ENCODE measurements around the gene SUPT7L. TPM values are rescaled to one million over a fixed set of nuclear protein-coding genes. Genes with fewer than 3 reads are reported as not detected.
"Not testable (repeated sequence)": the region's sequence is repeated elsewhere in the genome, so short reads cannot be mapped to it uniquely, and the experiment has no call there.

The SUPT7L gene
- total RNA-seq, 2 experiments from 2014 or later, result 33.0 to 33.6 TPM

DNA sequence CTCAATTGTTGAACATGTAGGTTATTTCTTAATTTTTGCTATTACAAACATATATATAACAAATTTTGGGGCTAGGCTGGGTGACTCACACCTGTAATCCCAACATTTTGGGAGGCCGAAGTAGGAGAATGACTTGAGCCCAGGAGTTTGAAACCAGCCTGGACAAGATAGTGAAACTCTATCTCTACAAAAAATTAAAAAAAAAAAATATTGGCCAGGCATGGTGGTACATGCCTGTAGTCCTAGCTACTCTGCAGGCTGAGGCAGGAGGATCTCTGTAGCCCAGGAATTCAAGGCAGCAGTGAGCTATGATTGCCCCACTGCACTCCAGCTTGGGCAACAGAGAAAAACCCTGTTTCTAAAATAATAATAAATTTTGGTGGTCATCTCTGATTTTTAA lies 23.8 kb upstream of the SUPT7L start:
- POLR2A ChIA-PET, result no interaction called here
- no TSS peak for BruUV-seq (replicated peaks)

DNA sequence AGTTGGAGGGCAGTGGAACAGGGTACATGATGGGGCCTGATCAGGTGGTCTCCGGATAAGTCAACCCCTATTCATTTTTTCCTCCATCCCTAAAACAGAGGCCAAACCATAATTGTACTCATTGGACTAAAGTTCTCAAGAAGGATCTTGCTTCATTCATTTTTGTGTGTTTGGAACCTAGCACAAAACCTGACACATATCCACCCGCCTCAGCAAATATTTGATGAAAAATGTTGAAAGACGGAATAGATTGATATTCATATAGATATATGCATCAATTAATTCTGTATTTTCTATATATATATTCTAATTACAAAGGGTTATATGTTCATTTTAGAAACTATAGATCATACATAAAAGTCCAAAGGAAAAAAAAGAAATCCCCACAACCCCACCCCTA lies 22.2 kb upstream of the SUPT7L start:
- H3K9me2 ChIP-seq (ENCODE audit: insufficient read depth, low read length), result no peaks in the 10 kb centered on the region
- H2AFZ ChIP-seq (ENCODE audit: low read length), result no peak overlapping the region
- no peaks in the 10 kb centered on the region for H3K4me1 ChIP-seq (ENCODE audit: insufficient read depth, low read length, poor library complexity, severe bottlenecking)
- BruUV-seq (replicated peaks), result no TSS peak
- ChIA-PET POLR2A (no interaction called here), CTCF (ENCODE audit: unreplicated experiment) (no interaction called here)
- peaks cover 66% of the 10 kb centered on the region for H3K36me3 ChIP-seq (ENCODE audit: insufficient read depth, low read length)
- no peaks in the 10 kb centered on the region for H3K79me2 ChIP-seq (ENCODE audit: insufficient read depth, low read depth, low read length)
- no peaks in the 10 kb centered on the region for H4K20me1 ChIP-seq (ENCODE audit: insufficient read depth, low read length)
- no peak overlapping the region for H3K4me2 ChIP-seq (ENCODE audit: low read length)
- TF ChIP-seq, protein P1, sequence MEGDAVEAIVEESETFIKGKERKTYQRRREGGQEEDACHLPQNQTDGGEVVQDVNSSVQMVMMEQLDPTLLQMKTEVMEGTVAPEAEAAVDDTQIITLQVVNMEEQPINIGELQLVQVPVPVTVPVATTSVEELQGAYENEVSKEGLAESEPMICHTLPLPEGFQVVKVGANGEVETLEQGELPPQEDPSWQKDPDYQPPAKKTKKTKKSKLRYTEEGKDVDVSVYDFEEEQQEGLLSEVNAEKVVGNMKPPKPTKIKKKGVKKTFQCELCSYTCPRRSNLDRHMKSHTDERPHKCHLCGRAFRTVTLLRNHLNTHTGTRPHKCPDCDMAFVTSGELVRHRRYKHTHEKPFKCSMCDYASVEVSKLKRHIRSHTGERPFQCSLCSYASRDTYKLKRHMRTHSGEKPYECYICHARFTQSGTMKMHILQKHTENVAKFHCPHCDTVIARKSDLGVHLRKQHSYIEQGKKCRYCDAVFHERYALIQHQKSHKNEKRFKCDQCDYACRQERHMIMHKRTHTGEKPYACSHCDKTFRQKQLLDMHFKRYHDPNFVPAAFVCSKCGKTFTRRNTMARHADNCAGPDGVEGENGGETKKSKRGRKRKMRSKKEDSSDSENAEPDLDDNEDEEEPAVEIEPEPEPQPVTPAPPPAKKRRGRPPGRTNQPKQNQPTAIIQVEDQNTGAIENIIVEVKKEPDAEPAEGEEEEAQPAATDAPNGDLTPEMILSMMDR (conservative IDR thresholded peaks at IDR 0.05; ENCODE audit: low read length), result no peak
- TF ChIP-seq EZH2phosphoT487 (IDR thresholded peaks at IDR 0.05; ENCODE audit: borderline replicate concordance, low read depth, low read length), result no peak
- intact Hi-C loops (cut with micrococcal nuclease; ENCODE audit: unreplicated experiment), result no loop called here
- no peak overlapping the region for H3K27ac ChIP-seq (ENCODE audit: low read depth, low read length, poor library complexity, severe bottlenecking)
- DNase-seq (ENCODE audit: low spot score), result no peak
- H3K9me3 ChIP-seq (ENCODE audit: low read length), result no peaks in the 10 kb centered on the region
- H3K4me3 ChIP-seq (ENCODE audit: low read depth, low read length, poor library complexity, severe bottlenecking), result no peak overlapping the region

More for the DNA sequence above, 23.8 kb upstream of the SUPT7L start:
- no peak for DNase-seq (ENCODE audit: low spot score)
- no peaks in the 10 kb centered on the region for H4K20me1 ChIP-seq (ENCODE audit: insufficient read depth, low read length)
- H3K27ac ChIP-seq (ENCODE audit: low read depth, low read length, poor library complexity, severe bottlenecking), result no peak overlapping the region
- no peaks in the 10 kb centered on the region for H3K79me2 ChIP-seq (ENCODE audit: insufficient read depth, low read depth, low read length)
- no peak overlapping the region for H3K4me3 ChIP-seq (ENCODE audit: low read depth, low read length, poor library complexity, severe bottlenecking)
- no peak overlapping the region for H3K4me2 ChIP-seq (ENCODE audit: low read length)
- intact Hi-C loops (cut with micrococcal nuclease; ENCODE audit: unreplicated experiment), result no loop called here
- no peak overlapping the region for H2AFZ ChIP-seq (ENCODE audit: low read length)
- H3K9me3 ChIP-seq (ENCODE audit: low read length), result no peaks in the 10 kb centered on the region
- TF ChIP-seq, protein P1 (conservative IDR thresholded peaks at IDR 0.05; ENCODE audit: low read length), result no peak
- no peak for TF ChIP-seq EZH2phosphoT487 (IDR thresholded peaks at IDR 0.05; ENCODE audit: borderline replicate concordance, low read depth, low read length)
- no peaks in the 10 kb centered on the region for H3K4me1 ChIP-seq (ENCODE audit: insufficient read depth, low read length, poor library complexity, severe bottlenecking)
- CTCF ChIA-PET (ENCODE audit: unreplicated experiment), result no interaction called here
- peaks cover 66% of the 10 kb centered on the region for H3K36me3 ChIP-seq (ENCODE audit: insufficient read depth, low read length)
- no peaks in the 10 kb centered on the region for H3K9me2 ChIP-seq (ENCODE audit: insufficient read depth, low read length)

DNA sequence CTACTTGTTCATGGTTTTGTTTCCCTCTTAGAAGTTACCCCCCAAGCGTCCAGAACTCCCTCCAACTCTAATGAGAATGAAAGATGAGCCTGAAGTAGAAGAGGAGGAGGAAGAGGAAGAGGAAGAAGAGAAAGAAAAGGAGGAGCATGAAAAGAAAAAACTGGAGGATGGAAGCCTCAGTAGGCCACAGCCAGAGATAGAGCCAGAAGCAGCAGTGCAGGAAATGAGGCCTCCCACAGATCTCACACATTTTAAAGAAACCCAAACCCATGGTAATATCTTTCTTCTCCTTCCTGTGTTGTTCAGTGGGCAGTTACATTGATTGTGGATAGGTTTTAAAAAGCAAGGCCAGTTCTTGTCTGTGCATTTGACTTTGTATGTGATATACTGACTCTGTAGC lies 21.6 kb upstream of the SUPT7L start:
- H3K79me2 ChIP-seq (ENCODE audit: insufficient read depth, low read depth, low read length); H3K9me2 ChIP-seq (ENCODE audit: insufficient read depth, low read length); H3K4me2 ChIP-seq (ENCODE audit: low read length); H4K20me1 ChIP-seq (ENCODE audit: insufficient read depth, low read length); H3K4me1 ChIP-seq (ENCODE audit: insufficient read depth, low read length, poor library complexity, severe bottlenecking); CTCF ChIA-PET (ENCODE audit: unreplicated experiment); H3K27ac ChIP-seq (ENCODE audit: low read depth, low read length, poor library complexity, severe bottlenecking); H3K9me3 ChIP-seq (ENCODE audit: low read length); H3K4me3 ChIP-seq (ENCODE audit: low read depth, low read length, poor library complexity, severe bottlenecking); H2AFZ ChIP-seq (ENCODE audit: low read length); intact Hi-C loops (cut with micrococcal nuclease; ENCODE audit: unreplicated experiment); DNase-seq (ENCODE audit: low spot score); BruUV-seq (replicated peaks): not testable (repeated sequence)
- POLR2A ChIA-PET, result interaction anchor here (0.6 kb wide), 1 partner anchor 213 kb away, joined by 3 read pairs; no protein-coding TSS in a partner anchor
- peaks cover 70% of the 10 kb centered on the region for H3K36me3 ChIP-seq (ENCODE audit: insufficient read depth, low read length)
